PC-3 (cell line): ENCODE data around the gene FHIP1B. TPM values are rescaled to one million over a fixed set of nuclear protein-coding genes. Genes with fewer than 3 reads are reported as not detected.

Experiments
- ATAC-seq: fragments of 200-7000 bp; cut with Tn5 transposase; 2 replicates; pipeline ENCODE4 v1.9.1; 2020; ENCODE audit warnings: mild to moderate bottlenecking, moderate library complexity
- BruUV-seq: library from RNA; stranded (reverse); fragments of 400-500 nt; replicated peaks from 2 replicates; lab custom pipeline; 2021; lab: Mats Ljungman, UMichigan
- CTCF ChIA-PET: fragments of 300-600 bp; sonication (Branson Sonifier 250); formaldehyde crosslinking; loops from one replicate; lab custom pipeline; 2022; ENCODE audit warnings: antibody characterized with exemption; lab: Charles Lee
- POLR2A ChIA-PET: fragments of 300-600 bp; sonication (Branson Sonifier 250); formaldehyde crosslinking; loops from one replicate; lab custom pipeline; 2022; ENCODE audit warnings: antibody characterized with exemption; ENCODE audit not compliant: unreplicated experiment; lab: Charles Lee
- DNase-seq: peaks from one replicate; pipeline ENCODE4 v3.0.0-alpha.2; 2015
- H2AFZ ChIP-seq: fragments of 300-600 bp; sonication (generic); 2 replicates; pipeline ENCODE4 v1.6.0; 2016; ENCODE audit warnings: antibody characterized with exemption, low read length
- H3F3A ChIP-seq: fragments of 300-600 bp; sonication (generic); one replicate; pipeline ENCODE4 v1.6.0; 2017; ENCODE audit warnings: antibody characterized with exemption, low read length, control low read depth, mild to moderate bottlenecking; ENCODE audit not compliant: unreplicated experiment
- H3K27ac ChIP-seq: fragments of 300-600 bp; sonication (generic); 2 replicates; pipeline ENCODE4 v1.5.1; 2016; ENCODE audit warnings: mild to moderate bottlenecking, low read length
- H3K27me3 ChIP-seq: fragments of 300-600 bp; sonication (generic); 2 replicates; pipeline ENCODE4 v1.6.1; 2016; ENCODE audit warnings: low read length, mixed read lengths
- H3K36me3 ChIP-seq: fragments of 300-600 bp; sonication (generic); 2 replicates; pipeline ENCODE4 v1.6.1; 2016; ENCODE audit warnings: low read depth, mixed run types, low read length, mixed read lengths
- H3K4me1 ChIP-seq: fragments of 300-600 bp; sonication (generic); 2 replicates; pipeline ENCODE4 v1.5.1; 2016; ENCODE audit warnings: low read length; ENCODE audit not compliant: insufficient read depth
- H3K4me2 ChIP-seq: fragments of 300-600 bp; sonication (generic); 2 replicates; pipeline ENCODE4 v1.6.0; 2016; ENCODE audit warnings: low read length
- H3K4me3 ChIP-seq: fragments of 300-600 bp; sonication (generic); 2 replicates; pipeline ENCODE4 v1.5.1; 2016; ENCODE audit warnings: mild to moderate bottlenecking, low read length, mixed read lengths
- H3K79me2 ChIP-seq: fragments of 300-600 bp; sonication (generic); 2 replicates; pipeline ENCODE4 v1.6.1; 2017; ENCODE audit warnings: low read length, mixed read lengths
- H3K9ac ChIP-seq: fragments of 300-600 bp; sonication (generic); 2 replicates; pipeline ENCODE4 v1.6.0; 2016; ENCODE audit warnings: mild to moderate bottlenecking, low read length
- H3K9me2 ChIP-seq: fragments of 300-600 bp; sonication (generic); replicated peaks from 2 replicates; pipeline ENCODE4 v1.6.1; 2016; ENCODE audit warnings: mixed run types, low read length, mixed read lengths
- H3K9me3 ChIP-seq: fragments of 300-600 bp; sonication (generic); 2 replicates; pipeline ENCODE4 v1.6.1; 2016; ENCODE audit warnings: low read length, mixed read lengths
- H4K20me1 ChIP-seq: fragments of 300-600 bp; sonication (generic); 2 replicates; pipeline ENCODE4 v1.6.1; 2016; ENCODE audit warnings: low read length, mixed read lengths
- CTCF ChIP-seq: fragments of 300-600 bp; sonication (generic); conservative IDR thresholded peaks from 2 replicates; pipeline ENCODE4 v1.5.1; 2017; ENCODE audit warnings: antibody characterized with exemption, low read depth, mild to moderate bottlenecking, low read length
- EZH2 ChIP-seq: fragments of 300-600 bp; sonication (generic); IDR thresholded peaks from one replicate; pipeline ENCODE4 v1.6.1; 2017; ENCODE audit warnings: antibody characterized with exemption, mild to moderate bottlenecking, low read length; ENCODE audit not compliant: unreplicated experiment
- EZH2phosphoT487 ChIP-seq: fragments of 300-600 bp; sonication (generic); IDR thresholded peaks from 2 replicates; pipeline ENCODE4 v1.6.1; 2018; ENCODE audit warnings: mild to moderate bottlenecking, antibody characterized with exemption, low read length, borderline replicate concordance
- intact Hi-C: fragments of 100-400 bp; cut with micrococcal nuclease; formaldehyde crosslinking; loops from 2 replicates; pipeline ENCODE4 v1.9.0; 2023
- total RNA-seq: library from RNA; depleted of rRNA; stranded (reverse); fragments of >200 nt; gene quantifications from 2 replicates; pipeline ENCODE4 v1.2.3, GENCODE V29; 2014

The FHIP1B gene
- total RNA-seq, 1 experiment from 2014 or later, result 30.4 TPM

- Histone ChIP-seq H3K4me2 (peak overlapping the region; percentile 63), H3K9ac (no peak overlapping the region), H3K9me2 (no peaks in the 10 kb centered on the region), H3K27ac (peak overlapping the region; percentile 69), H3K79me2 (no peaks in the 10 kb centered on the region), H3K36me3 (peaks cover 51% of the 10 kb centered on the region), H3K27me3 (no peaks in the 10 kb centered on the region), H3F3A (no peaks in the 10 kb centered on the region), H2AFZ (no peak overlapping the region), H3K4me3 (no peak overlapping the region), H3K4me1 (peaks cover 22% of the 10 kb centered on the region), H4K20me1 (peaks cover 9% of the 10 kb centered on the region; the same call in 1 of the 2 replicates), H3K9me3 (no peaks in the 10 kb centered on the region)
- DNase-seq, result peak; percentile 89
- ChIA-PET POLR2A (no interaction called here), CTCF (no interaction called here)
- intact Hi-C loops, result loop anchor here (1.0 kb wide), 2 partner anchors 15 to 27 kb away; partner anchors contain the start of gene FHIP1B
- no peak for TF ChIP-seq EZH2
- no peak for TF ChIP-seq EZH2phosphoT487
- no peak for TF ChIP-seq CTCF
- ATAC-seq, result peak; percentile 99
- no TSS peak for BruUV-seq
Measured at GRCh38 chr11:6219359-6219758, 15.1 kb downstream of the FHIP1B start.

GRCh38 chr11:6217722-6218121, 16.7 kb downstream of the FHIP1B start:
- Histone ChIP-seq H4K20me1 (peaks cover 9% of the 10 kb centered on the region; the same call in 1 of the 2 replicates), H3K9me2 (no peaks in the 10 kb centered on the region), H2AFZ (no peak overlapping the region), H3K4me3 (no peak overlapping the region), H3K27me3 (no peaks in the 10 kb centered on the region), H3K27ac (no peak overlapping the region), H3K4me2 (no peak overlapping the region), H3K9ac (no peak overlapping the region), H3K36me3 (peaks cover 46% of the 10 kb centered on the region), H3K79me2 (no peaks in the 10 kb centered on the region), H3F3A (no peaks in the 10 kb centered on the region), H3K9me3 (no peaks in the 10 kb centered on the region), H3K4me1 (peaks cover 22% of the 10 kb centered on the region)
- ATAC-seq (no peak), DNase-seq (no peak)
- ChIA-PET POLR2A (no interaction called here), CTCF (no interaction called here)
- BruUV-seq, result no TSS peak
- TF ChIP-seq EZH2phosphoT487 (no peak), EZH2 (no peak), CTCF (no peak)
- intact Hi-C loops, result no loop called here

- H3K4me3 ChIP-seq, result no peak overlapping the region
- intact Hi-C loops, result no loop called here
- H3K4me2 ChIP-seq, result no peak overlapping the region
- no peaks in the 10 kb centered on the region for H3K27me3 ChIP-seq
- peaks cover 9% of the 10 kb centered on the region; the same call in 1 of the 2 replicates for H4K20me1 ChIP-seq
- H3K9me2 ChIP-seq, result no peaks in the 10 kb centered on the region
- BruUV-seq, result no TSS peak
- ChIA-PET CTCF (no interaction called here), POLR2A (no interaction called here)
- H2AFZ ChIP-seq, result no peak overlapping the region
- no peak overlapping the region for H3K27ac ChIP-seq
- H3K4me1 ChIP-seq, result peaks cover 22% of the 10 kb centered on the region
- H3F3A ChIP-seq, result no peaks in the 10 kb centered on the region
- ATAC-seq (no peak), DNase-seq (no peak)
- no peaks in the 10 kb centered on the region for H3K9me3 ChIP-seq
- H3K9ac ChIP-seq, result no peak overlapping the region
- TF ChIP-seq CTCF (no peak), EZH2phosphoT487 (no peak), EZH2 (no peak)
- H3K79me2 ChIP-seq, result no peaks in the 10 kb centered on the region
- peaks cover 36% of the 10 kb centered on the region for H3K36me3 ChIP-seq
Measured at GRCh38 chr11:6216501-6216900, 17.9 kb downstream of the FHIP1B start.
